ENCODE data around the gene UPF3B.
"Not testable (repeated sequence)": the region's sequence is repeated elsewhere in the genome, so short reads cannot be mapped to it uniquely, and the experiment has no call there.

Gene UPF3B

GRCh38 chrX:119824221-119824620, 28.5 kb downstream of the UPF3B start:
- not testable (repeated sequence) for ATAC-seq

GRCh38 chrX:119821703-119822102, 31.1 kb downstream of the UPF3B start:
- peak; percentile 68 to 84 for ATAC-seq

- no peak for ATAC-seq
Measured at GRCh38 chrX:119817130-119817690, 35.6 kb downstream of the UPF3B start.

- no peak for ATAC-seq
Measured at GRCh38 chrX:119816300-119816699, 36.5 kb downstream of the UPF3B start.

GRCh38 chrX:119809185-119809666, 43.5 kb downstream of the UPF3B start:
- ATAC-seq, result no peak

- ATAC-seq, result not testable (repeated sequence)
Measured at GRCh38 chrX:119808461-119808860, 44.3 kb downstream of the UPF3B start.

GRCh38 chrX:119802546-119802945, 50.2 kb downstream of the UPF3B start:
- ATAC-seq, result no peak

- ATAC-seq, result no peak
Measured at GRCh38 chrX:119801253-119802221, 51.2 kb downstream of the UPF3B start.

- peak; percentile 90 to 94 for ATAC-seq
Measured at GRCh38 chrX:119791437-119792231, 61.1 kb downstream of the UPF3B start, which contains the start of gene RPL39. Gene RPL39 (minus strand): TSS chrX:119791630. CDS start chrX:119791576, 54 bp downstream.

- ATAC-seq, result peak; percentile 34 to 49
Measured at GRCh38 chrX:119790977-119791436, 61.8 kb downstream of the UPF3B start.

- ATAC-seq, result peak; percentile 47 to 59
Measured at GRCh38 chrX:119784747-119785446, 67.9 kb downstream of the UPF3B start.
